Fibroblast of lung (primary cell): Measurements from ENCODE around the gene ZDHHC14.

Experiments used
- CTCF ChIP-seq, 2 donors: IDR thresholded peaks in 1 of 2; conservative IDR thresholded peaks in 1 of 2; 1 replicate in 1 of 2; 2 replicates in 1 of 2; pipeline ENCODE4 v1.5.1; 2011 to 2012; ENCODE audit warnings: low read length in 2 of 2, control low read depth in 1 of 2, inconsistent platforms in 1 of 2, low read depth in 1 of 2, mild to moderate bottlenecking in 1 of 2
- EZH2 ChIP-seq: IDR thresholded peaks from 2 replicates; pipeline ENCODE4 v1.5.1; 2012; ENCODE audit warnings: low read length, control low read depth, mild to moderate bottlenecking; ENCODE audit errors: missing control alignments

GRCh38 chr6:157667211-157668008 is 286.4 kb downstream of the ZDHHC14 start:
- peak; percentile 86 to 93 for TF ChIP-seq CTCF (conservative IDR thresholded peaks at IDR 0.05 in 1 of 2, IDR thresholded peaks at IDR 0.05 in 1 of 2; ENCODE audit: low read depth in 1 of 2, low read length in 2 of 2)
- TF ChIP-seq EZH2 = no peak
